Psoas muscle (tissue), 8 donors: ENCODE data around the gene RPUSD4. TPM values are rescaled to one million over a fixed set of nuclear protein-coding genes. Genes with fewer than 3 reads are reported as not detected.

Source experiments
- ATAC-seq, 4 donors: fragments of 200-7000 bp; cut with Tn5 transposase; one replicate each; pipeline ENCODE4 v1.9.1; 2020; ENCODE audit warnings: moderate library complexity in 3 of 4, mild to moderate bottlenecking in 2 of 4
- DNase-seq, 2 donors: peaks; one replicate each; pipeline ENCODE4 v3.0.0-alpha.2; 2020
- H3K27ac ChIP-seq: fragments of 200-600 bp; one replicate; pipeline ENCODE4 v1.8.0; 2022
- H3K27me3 ChIP-seq, 3 donors: fragments of 200-600 bp in 1 of 3; one replicate each; pipeline versions ENCODE4 v1.6.1 to v1.8.0; 2013 to 2022; ENCODE audit warnings: low read length in 2 of 3, mild to moderate bottlenecking in 2 of 3, moderate library complexity in 1 of 3; ENCODE audit not compliant: insufficient read depth in 3 of 3
- H3K36me3 ChIP-seq, 2 donors: fragments of 200-600 bp in 1 of 2; one replicate each; pipeline versions ENCODE4 v1.6.1 to v1.8.0; 2013 to 2022; ENCODE audit warnings: low read depth in 1 of 2, mild to moderate bottlenecking in 1 of 2, moderate library complexity in 1 of 2; ENCODE audit not compliant: insufficient read depth in 1 of 2
- H3K4me1 ChIP-seq: fragments of 200-600 bp; one replicate; pipeline ENCODE4 v1.8.0; 2022
- H3K4me3 ChIP-seq: fragments of 200-600 bp; one replicate; pipeline ENCODE4 v1.8.0; 2022; ENCODE audit warnings: mild to moderate bottlenecking
- H3K9me3 ChIP-seq: fragments of 200-600 bp; one replicate; pipeline ENCODE4 v1.8.0; 2022
- WGBS, 3 donors: extraction: QIAGEN DNeasy Blood & Tissue Kit; methylation state at CpG; one replicate each; pipeline versions ENCODE4 v1.1.6 to v1.1.7; 2013; 5-methylcytosine and 5-hydroxymethylcytosine counted together
- intact Hi-C, 2 donors: fragments of 100-400 bp; cut with DNase I; formaldehyde crosslinking; loops; one replicate each; pipeline versions ENCODE4 v1.11.0 to v1.14.2; 2022
- polyA plus RNA-seq, 3 donors: library from polyadenylated mRNA; stranded (reverse); fragments of 200-250 nt; gene quantifications; one replicate each; pipeline ENCODE4 v1.2.3, GENCODE V29; 2013
- total RNA-seq, 4 donors: library from RNA; stranded (reverse); fragmentation: NEBNext Ultra II Directional in 2 of 4; extraction: Animal tissue kit (Norgen Biotek cat#: 25700) in 2 of 4; gene quantifications; one replicate each; pipeline versions ENCODE4 v1.2.1 to v1.2.4, GENCODE V29; 2021 to 2023
- TF ChIP-seq, protein P1 (sequence below): fragments of 200-600 bp; IDR thresholded peaks from one replicate; pipeline ENCODE4 v1.8.0; 2022; ENCODE audit warnings: antibody characterized with exemption
- donor health status: healthy with polysubstance abuse.
- donor health status: DM: no; HTN: no; CAD: no; lungs with moderate emphysema.
- donor health status: Bipolar disorder and iron deficiency.
- donor health status: healthy.
- donor health status: DM: yes; HTN: yes; CAD: no.
- donor health status: DM: no; HTN: no; CAD: no.
- donor health status: DM: no; HTN: no; CAD: no.
- donor health status: DM: yes; HTN: yes; CAD: no.

RPUSD4 gene
- total and polyA plus RNA-seq, 7 donors = 61.6 to 139 (median 86.7) TPM

DNA sequence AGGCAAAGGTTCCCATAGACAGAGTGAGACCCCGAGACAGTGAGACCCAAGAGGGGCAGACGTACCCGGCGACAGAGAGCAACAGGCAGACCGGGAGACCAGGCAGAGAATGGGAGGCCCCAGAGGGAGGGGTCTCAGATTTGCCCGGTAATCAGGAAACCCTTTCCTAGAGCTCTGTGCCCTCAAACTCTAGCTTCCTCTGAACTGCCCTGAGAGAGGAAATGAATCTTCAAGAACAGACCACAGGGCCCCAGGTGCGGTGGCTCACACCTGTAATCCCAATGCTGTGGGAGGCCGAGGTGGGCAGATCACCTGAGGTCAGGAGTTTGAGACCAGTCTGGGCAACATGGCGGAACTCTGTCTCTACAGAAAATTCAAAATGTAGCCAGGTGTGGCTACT lies 47.7 kb downstream of the RPUSD4 start:
- no peak for ATAC-seq
- intact Hi-C loops = no loop called here
- Histone ChIP-seq H3K36me3 (no peaks in the 10 kb centered on the region), H3K9me3 (no peaks in the 10 kb centered on the region), H3K4me1 (no peaks in the 10 kb centered on the region), H3K27me3 (no peaks in the 10 kb centered on the region), H3K27ac (no peak overlapping the region), H3K4me3 (no peak overlapping the region)
- WGBS, 3 donors = 83 to 87% (median 84%) methylated on average over 9 of the region's 9 CpGs
- TF ChIP-seq, protein P1, sequence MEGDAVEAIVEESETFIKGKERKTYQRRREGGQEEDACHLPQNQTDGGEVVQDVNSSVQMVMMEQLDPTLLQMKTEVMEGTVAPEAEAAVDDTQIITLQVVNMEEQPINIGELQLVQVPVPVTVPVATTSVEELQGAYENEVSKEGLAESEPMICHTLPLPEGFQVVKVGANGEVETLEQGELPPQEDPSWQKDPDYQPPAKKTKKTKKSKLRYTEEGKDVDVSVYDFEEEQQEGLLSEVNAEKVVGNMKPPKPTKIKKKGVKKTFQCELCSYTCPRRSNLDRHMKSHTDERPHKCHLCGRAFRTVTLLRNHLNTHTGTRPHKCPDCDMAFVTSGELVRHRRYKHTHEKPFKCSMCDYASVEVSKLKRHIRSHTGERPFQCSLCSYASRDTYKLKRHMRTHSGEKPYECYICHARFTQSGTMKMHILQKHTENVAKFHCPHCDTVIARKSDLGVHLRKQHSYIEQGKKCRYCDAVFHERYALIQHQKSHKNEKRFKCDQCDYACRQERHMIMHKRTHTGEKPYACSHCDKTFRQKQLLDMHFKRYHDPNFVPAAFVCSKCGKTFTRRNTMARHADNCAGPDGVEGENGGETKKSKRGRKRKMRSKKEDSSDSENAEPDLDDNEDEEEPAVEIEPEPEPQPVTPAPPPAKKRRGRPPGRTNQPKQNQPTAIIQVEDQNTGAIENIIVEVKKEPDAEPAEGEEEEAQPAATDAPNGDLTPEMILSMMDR = no peak
- DNase-seq = no peak

DNA sequence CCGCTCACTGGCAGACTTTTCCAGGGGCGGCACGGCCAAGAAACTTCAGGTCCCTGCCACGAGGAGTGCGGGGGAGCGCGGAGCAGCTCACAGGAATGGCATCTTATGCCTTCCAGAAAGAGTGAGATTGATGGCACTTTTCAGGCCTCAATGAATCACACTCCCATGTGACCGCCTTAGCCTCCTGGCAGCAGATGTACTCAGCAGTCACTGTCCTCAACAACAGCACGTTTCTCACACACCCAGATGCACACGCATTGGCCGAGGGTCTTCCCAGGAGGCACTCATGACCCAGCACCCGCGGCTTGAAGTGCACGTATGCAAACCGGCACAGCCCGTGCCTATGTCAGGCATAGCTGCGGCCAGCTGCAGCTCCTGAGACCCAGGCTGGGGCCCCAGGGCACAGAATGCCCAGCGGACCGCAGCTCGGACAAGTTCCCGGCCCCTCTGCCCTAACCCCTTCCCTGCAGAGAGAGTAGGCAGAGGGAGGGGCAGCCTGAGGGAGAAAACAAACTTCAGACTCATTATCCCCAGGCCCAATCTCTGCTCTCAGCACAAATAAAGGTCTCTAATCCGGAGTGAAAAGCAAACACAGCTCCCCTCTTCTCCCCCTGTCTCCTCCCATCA lies 48.3 kb downstream of the RPUSD4 start:
- WGBS, 3 donors = 48 to 57% (median 51%) methylated on average over 22 of the region's 22 CpGs
- peak in 2 of 4 donors; percentile 29 to 46 for ATAC-seq
- Histone ChIP-seq H3K4me1 (no peaks in the 10 kb centered on the region), H3K27me3 (no peaks in the 10 kb centered on the region), H3K36me3 (no peaks in the 10 kb centered on the region), H3K27ac (no peak overlapping the region), H3K4me3 (no peak overlapping the region), H3K9me3 (no peaks in the 10 kb centered on the region)
- intact Hi-C loops = no loop called here
- peak in 1 of 2 donors; percentile 41 for DNase-seq
- TF ChIP-seq, protein P1 = no peak

DNA sequence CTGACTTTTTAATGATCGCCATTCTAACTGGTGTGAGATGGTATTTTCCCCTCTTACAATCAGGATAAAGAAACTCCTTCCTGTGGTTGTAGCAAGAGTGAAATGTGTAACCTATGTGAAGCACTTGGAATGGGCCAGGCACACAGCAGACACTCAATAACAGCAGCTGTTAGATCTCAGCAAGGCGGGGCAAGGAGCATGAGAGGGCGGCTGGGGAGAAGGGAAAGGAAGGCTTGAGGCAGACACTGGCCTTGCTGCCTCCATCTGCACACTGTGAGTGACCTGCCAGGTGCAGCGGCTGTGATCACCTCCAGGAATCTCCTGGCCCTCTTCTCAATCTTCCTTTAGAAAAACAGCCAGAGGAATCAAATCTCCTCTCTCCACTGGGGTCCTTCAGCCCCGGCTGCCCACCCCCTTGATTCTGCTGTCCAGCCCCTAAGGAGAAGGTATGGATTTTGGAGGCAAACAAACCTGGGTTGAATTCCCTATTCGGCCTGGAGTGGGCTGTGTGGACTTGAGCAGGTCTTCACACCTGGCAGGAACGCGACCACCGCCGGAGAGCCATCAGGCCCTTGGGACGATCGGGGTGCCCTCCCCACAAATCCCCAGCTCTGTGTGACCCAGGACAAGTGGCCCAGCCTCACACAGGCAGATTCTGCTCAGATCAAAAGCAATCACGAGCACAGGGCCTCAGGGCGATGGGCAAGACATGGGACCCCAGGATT lies 49.0 kb downstream of the RPUSD4 start:
- no peak for DNase-seq
- H3K36me3 ChIP-seq = no peaks in the 10 kb centered on the region
- no peak for ATAC-seq
- TF ChIP-seq, protein P1 = no peak
- no peak overlapping the region for H3K4me3 ChIP-seq
- intact Hi-C loops = no loop called here
- no peaks in the 10 kb centered on the region for H3K9me3 ChIP-seq
- no peaks in the 10 kb centered on the region for H3K4me1 ChIP-seq
- H3K27me3 ChIP-seq = no peaks in the 10 kb centered on the region
- no peak overlapping the region for H3K27ac ChIP-seq
- WGBS, 3 donors = 93 to 94% (median 93%) methylated on average over 14 of the region's 14 CpGs

DNA sequence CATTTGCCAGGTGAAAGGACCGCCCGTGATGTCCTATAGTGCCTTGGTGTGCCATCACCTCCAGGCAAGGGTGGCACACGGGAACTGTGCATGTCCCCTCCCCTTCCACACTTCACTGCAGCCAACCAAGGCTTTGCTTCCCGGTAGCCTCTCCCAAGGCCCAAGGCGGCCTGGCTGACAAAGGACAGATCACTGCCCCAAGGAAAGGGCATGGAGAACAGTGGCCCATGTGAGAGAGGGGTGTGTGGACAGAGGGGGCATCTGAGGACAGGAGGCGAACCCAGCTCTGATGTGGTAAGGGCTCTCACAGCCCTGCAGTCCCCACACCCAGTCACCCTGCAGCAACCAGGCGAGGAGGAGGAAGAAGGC lies 50.4 kb downstream of the RPUSD4 start:
- no peak for DNase-seq
- Histone ChIP-seq H3K9me3 (no peaks in the 10 kb centered on the region), H3K27ac (no peak overlapping the region), H3K4me1 (no peaks in the 10 kb centered on the region), H3K36me3 (no peaks in the 10 kb centered on the region), H3K4me3 (no peak overlapping the region), H3K27me3 (no peaks in the 10 kb centered on the region)
- intact Hi-C loops = no loop called here
- WGBS, 3 donors = 70 to 78% (median 77%) methylated on average over 7 of the region's 7 CpGs
- ATAC-seq = no peak
- TF ChIP-seq, protein P1 = no peak
